GM23338 (cell line): ENCODE results near the gene TGFBR3. TPM values are rescaled to one million over a fixed set of nuclear protein-coding genes. Genes with fewer than 3 reads are reported as not detected.
"Not testable (repeated sequence)": the region's sequence is repeated elsewhere in the genome, so short reads cannot be mapped to it uniquely, and the experiment has no call there.

Source experiments
- ATAC-seq: fragments of 200-7000 bp; cut with Tn5 transposase; 3 replicates; pipeline ENCODE4 v1.9.1; 2020
- DNase-seq: peaks from one replicate; pipeline ENCODE4 v3.0.0-alpha.2; 2015; ENCODE audit warnings: low spot score
- H2AFZ ChIP-seq: fragments of 200-600 bp; sonication (generic); 2 replicates; pipeline ENCODE4 v1.8.0; 2016; ENCODE audit warnings: antibody characterized with exemption, mild to moderate bottlenecking, moderate library complexity
- H3F3A ChIP-seq: fragments of 200-600 bp; sonication (generic); replicated peaks from 2 replicates; pipeline ENCODE4 v1.8.0; 2017; ENCODE audit warnings: antibody characterized with exemption, mixed run types, low read depth
- H3K27ac ChIP-seq: fragments of 200-600 bp; sonication (generic); 2 replicates; pipeline ENCODE4 v1.6.1; 2016; ENCODE audit warnings: low read depth
- H3K27me3 ChIP-seq: fragments of 200-600 bp; sonication (generic); 2 replicates; pipeline ENCODE4 v1.8.0; 2016; ENCODE audit warnings: mild to moderate bottlenecking, mixed run types, moderate library complexity; ENCODE audit not compliant: insufficient read depth
- H3K36me3 ChIP-seq: fragments of 200-600 bp; sonication (generic); 2 replicates; pipeline ENCODE4 v1.8.0; 2016; ENCODE audit warnings: mild to moderate bottlenecking; ENCODE audit not compliant: insufficient read depth
- H3K4me1 ChIP-seq: fragments of 200-600 bp; sonication (generic); 2 replicates; pipeline ENCODE4 v1.8.0; 2016; ENCODE audit warnings: mild to moderate bottlenecking, moderate library complexity; ENCODE audit not compliant: insufficient read depth
- H3K4me2 ChIP-seq: fragments of 200-600 bp; sonication (generic); 2 replicates; pipeline ENCODE4 v1.7.1; 2017; ENCODE audit warnings: mixed run types
- H3K4me3 ChIP-seq: fragments of 200-600 bp; sonication (generic); 2 replicates; pipeline ENCODE4 v1.6.1; 2016; ENCODE audit warnings: mixed run types
- H3K79me2 ChIP-seq: fragments of 200-600 bp; sonication (generic); replicated peaks from 2 replicates; pipeline ENCODE4 v1.8.0; 2017; ENCODE audit warnings: mild to moderate bottlenecking; ENCODE audit not compliant: insufficient read depth
- H3K9me2 ChIP-seq: fragments of 200-600 bp; sonication (generic); 2 replicates; pipeline ENCODE4 v1.8.0; 2017; ENCODE audit not compliant: insufficient read depth
- H4K20me1 ChIP-seq: fragments of 200-600 bp; sonication (generic); replicated peaks from 2 replicates; pipeline ENCODE4 v1.8.0; 2017; ENCODE audit warnings: mild to moderate bottlenecking; ENCODE audit not compliant: insufficient read depth
- H3K27ac Mint-ChIP-seq: 2 replicates; pipeline ENCODE4 v1.8.0; 2020; ENCODE audit warnings: inconsistent platforms, mild to moderate bottlenecking, moderate library complexity, mixed read lengths
- H3K27me3 Mint-ChIP-seq: 3 replicates; pipeline ENCODE4 v1.8.0; 2022; ENCODE audit warnings: low read depth, mild to moderate bottlenecking, moderate library complexity, mixed read lengths, inconsistent platforms; ENCODE audit not compliant: insufficient read depth, poor library complexity
- H3K36me3 Mint-ChIP-seq: 3 replicates; pipeline ENCODE4 v1.8.0; 2021; ENCODE audit warnings: low read depth, mild to moderate bottlenecking, inconsistent platforms, moderate library complexity, mixed read lengths
- H3K4me1 Mint-ChIP-seq: 3 replicates; pipeline ENCODE4 v1.8.0; 2020; ENCODE audit warnings: mild to moderate bottlenecking, inconsistent platforms, mixed read lengths
- H3K4me3 Mint-ChIP-seq: 3 replicates; pipeline ENCODE4 v1.8.0; 2021; ENCODE audit warnings: moderate library complexity, mild to moderate bottlenecking, inconsistent platforms, mixed read lengths
- H3K9me3 Mint-ChIP-seq: 3 replicates; pipeline ENCODE4 v1.8.0; 2020; ENCODE audit warnings: moderate library complexity, mild to moderate bottlenecking, inconsistent platforms, mixed read lengths
- NANOG ChIP-seq: IDR thresholded peaks from 2 replicates; pipeline ENCODE4 v1.6.1; 2016; ENCODE audit warnings: antibody characterized with exemption, borderline replicate concordance
- POLR2AphosphoS5 ChIP-seq: IDR thresholded peaks from 2 replicates; pipeline ENCODE4 v1.6.1; 2016; ENCODE audit warnings: antibody characterized with exemption, low read depth
- REST ChIP-seq: IDR thresholded peaks from one replicate; pipeline ENCODE4 v1.6.1; 2018; ENCODE audit warnings: antibody characterized with exemption; ENCODE audit not compliant: unreplicated experiment
- ZNF331 ChIP-seq: fragments of 250-450 bp; sonication (Bioruptor Pico); IDR thresholded peaks from 2 replicates; pipeline ENCODE4 v1.5.0; 2020; ENCODE audit warnings: low read depth, mild to moderate bottlenecking, moderate library complexity
- polyA plus RNA-seq: library from polyadenylated mRNA; unstranded; fragments of >200 nt; fragmentation: Nextera tagmentation; extraction: Ambion mirVana; gene quantifications from 2 replicates; pipeline ENCODE4 v1.2.1, GENCODE V29; 2016
- total RNA-seq: library from RNA; depleted of rRNA; stranded (reverse); fragments of >200 nt; shearing (Covaris generic); gene quantifications from 2 replicates; pipeline ENCODE4 v1.2.3, GENCODE V29; 2014

Gene TGFBR3
- total and polyA plus RNA-seq, 2 experiments from 2014 or later = 1.7 to 2.9 TPM

GRCh38 chr1:91854852-91855534 is 31.0 kb downstream of the TGFBR3 start (continued):
- TF ChIP-seq REST (no peak), NANOG (no peak), POLR2AphosphoS5 (no peak)

GRCh38 chr1:91853397-91853796 is 32.6 kb downstream of the TGFBR3 start:
- no peaks in the 10 kb centered on the region for H3K4me1 Mint-ChIP-seq
- H4K20me1 ChIP-seq = no peaks in the 10 kb centered on the region
- DNase-seq = no peak
- no peaks in the 10 kb centered on the region for H3K9me3 Mint-ChIP-seq
- H3K27me3 ChIP-seq = no peaks in the 10 kb centered on the region
- no peaks in the 10 kb centered on the region for H3K79me2 ChIP-seq
- H3K4me3 Mint-ChIP-seq = no peak overlapping the region
- no peak overlapping the region for H2AFZ ChIP-seq
- ATAC-seq = no peak
- no peak overlapping the region for H3K4me2 ChIP-seq
- no peaks in the 10 kb centered on the region for H3F3A ChIP-seq
- H3K27ac Mint-ChIP-seq = no peak overlapping the region
- no peaks in the 10 kb centered on the region for H3K36me3 Mint-ChIP-seq
- no peaks in the 10 kb centered on the region for H3K9me2 ChIP-seq
- no peaks in the 10 kb centered on the region for H3K36me3 ChIP-seq
- TF ChIP-seq ZNF331 = no peak
- H3K4me1 ChIP-seq = no peaks in the 10 kb centered on the region
- no peaks in the 10 kb centered on the region for H3K27me3 Mint-ChIP-seq
- no peak overlapping the region for H3K27ac ChIP-seq
- no peak overlapping the region for H3K4me3 ChIP-seq

GRCh38 chr1:91852011-91852410 is 33.9 kb downstream of the TGFBR3 start:
- H3K4me2 ChIP-seq, H4K20me1 ChIP-seq, ATAC-seq, H3K27me3 ChIP-seq, H3K4me3 Mint-ChIP-seq, H3K27me3 Mint-ChIP-seq, H3K36me3 Mint-ChIP-seq, H3K9me2 ChIP-seq, H2AFZ ChIP-seq, H3K36me3 ChIP-seq, H3K4me3 ChIP-seq, H3F3A ChIP-seq, H3K4me1 Mint-ChIP-seq, H3K27ac Mint-ChIP-seq, H3K79me2 ChIP-seq, H3K9me3 Mint-ChIP-seq, DNase-seq, H3K27ac ChIP-seq, H3K4me1 ChIP-seq: not testable (repeated sequence)
